HepG2 (cell line): ENCODE data around the gene MAPK8. TPM values are rescaled to one million over a fixed set of nuclear protein-coding genes. Genes with fewer than 3 reads are reported as not detected.

Experiments
- ATAC-seq: fragments of 200-7000 bp; cut with Tn5 transposase; 3 replicates; pipeline ENCODE4 v1.9.1; 2020; ENCODE audit warnings: mild to moderate bottlenecking, moderate library complexity
- BruUV-seq: library from RNA; stranded (reverse); fragments of 400-500 nt; replicated peaks from 2 replicates; lab custom pipeline; 2021; lab: Mats Ljungman, UMichigan
- CTCF ChIA-PET: fragments of 300-600 bp; formaldehyde crosslinking; extraction: SDS; loops from one replicate; lab custom pipeline; 2021; ENCODE audit warnings: low total read pairs, inconsistent platforms, low intra/inter-chr PET ratio; lab: Yijun Ruan, JAX
- POLR2A ChIA-PET: fragments of 350-600 bp; sonication (Branson Sonifier 250); formaldehyde crosslinking; loops from one replicate; lab custom pipeline; 2020; ENCODE audit warnings: antibody characterized with exemption, inconsistent platforms; lab: Yijun Ruan, JAX
- DNase-seq: peaks from one replicate; pipeline ENCODE4 v3.0.0-alpha.2; 2015; ENCODE audit warnings: low spot score
- FAIRE-seq: peaks from 3 replicates; lab custom pipeline; 2011; peaks lifted over from hg19 to GRCh38; lab: Jason Lieb, UNC
- H2AFZ ChIP-seq: one replicate; pipeline ENCODE4 v1.6.1; 2011; ENCODE audit warnings: low read length, inconsistent platforms
- H3K27ac ChIP-seq: fragments of 300-600 bp; 3 replicates; pipeline ENCODE4 v1.8.0; 2011; ENCODE audit warnings: mixed run types, mild to moderate bottlenecking, mixed read lengths, low read length, inconsistent platforms; ENCODE audit not compliant: insufficient read depth; ENCODE audit errors: extremely low read length
- H3K27me3 ChIP-seq, 2 experiments: fragments of 200-600 bp in 1 of 2; 2 replicates in 1 of 2; 3 replicates in 1 of 2; pipeline versions ENCODE4 v1.6.0 to v1.8.0; 2011; ENCODE audit warnings: low read length in 2 of 2, mild to moderate bottlenecking in 2 of 2, moderate library complexity in 2 of 2, inconsistent platforms in 1 of 2; ENCODE audit not compliant: insufficient read depth in 2 of 2, control insufficient read depth in 1 of 2
- H3K36me3 ChIP-seq, 2 experiments: fragments of 200-600 bp in 1 of 2; replicated peaks in 1 of 2; 2 replicates in 1 of 2; 3 replicates in 1 of 2; pipeline versions ENCODE4 v1.5.1 to v1.8.0; 2011; ENCODE audit warnings: low read length in 2 of 2, inconsistent platforms in 1 of 2; ENCODE audit not compliant: insufficient read depth in 2 of 2, control insufficient read depth in 1 of 2
- H3K4me1 ChIP-seq: 2 replicates; pipeline ENCODE4 v1.5.1; 2012; ENCODE audit warnings: low read length, inconsistent platforms; ENCODE audit not compliant: insufficient read depth
- H3K4me2 ChIP-seq: 2 replicates; pipeline ENCODE4 v1.6.0; 2011; ENCODE audit warnings: low read depth, low read length, inconsistent platforms
- H3K4me3 ChIP-seq, 3 experiments: fragments of 200-600 bp in 1 of 3; sonication (generic), shearing (Covaris generic) in 1 of 3; replicated peaks in 1 of 3; 2 replicates each; pipeline ENCODE4 v1.5.1; 2011 to 2016; ENCODE audit warnings: low read length in 3 of 3, inconsistent platforms in 2 of 3, low read depth in 2 of 3, mild to moderate bottlenecking in 2 of 3, control low read depth in 1 of 3, mixed read lengths in 1 of 3; ENCODE audit not compliant: insufficient read depth in 1 of 3
- H3K79me2 ChIP-seq: one replicate; pipeline ENCODE4 v1.6.1; 2011; ENCODE audit warnings: low read length, inconsistent platforms; ENCODE audit not compliant: insufficient read depth
- H3K9ac ChIP-seq: 2 replicates; pipeline ENCODE4 v1.6.0; 2011; ENCODE audit warnings: mild to moderate bottlenecking, low read depth, low read length, inconsistent platforms; ENCODE audit not compliant: insufficient read depth
- H3K9me3 ChIP-seq: 2 replicates; pipeline ENCODE4 v1.5.1; 2012; ENCODE audit warnings: mild to moderate bottlenecking, low read length
- H4K20me1 ChIP-seq: 2 replicates; pipeline ENCODE4 v1.6.0; 2011; ENCODE audit warnings: inconsistent platforms, mild to moderate bottlenecking, low read length, moderate library complexity; ENCODE audit not compliant: insufficient read depth
- CEBPB ChIP-seq: IDR thresholded peaks from 2 replicates; pipeline ENCODE4 v1.6.1; 2011; ENCODE audit warnings: low read depth, low read length, improper control_type of control experiment, borderline replicate concordance
- KLF16 ChIP-seq, 2 experiments: sonication (generic) in 1 of 2; formaldehyde crosslinking in 1 of 2; IDR thresholded peaks; 2 replicates each; pipeline versions ENCODE4 v1.6.1 to v1.8.0; 2016 to 2023; ENCODE audit warnings: missing genetic modification reagents in 2 of 2, missing compliant biosample characterization in 1 of 2
- MAZ ChIP-seq, 2 experiments: sonication (generic) in 1 of 2; formaldehyde crosslinking in 1 of 2; IDR thresholded peaks; 2 replicates each; pipeline versions ENCODE4 v1.5.0 to v1.6.1; 2012 to 2020; ENCODE audit warnings: low read depth in 2 of 2, mild to moderate bottlenecking in 2 of 2, borderline replicate concordance in 1 of 2, improper control_type of control experiment in 1 of 2, low read length in 1 of 2, missing genetic modification reagents in 1 of 2, moderate library complexity in 1 of 2
- NFYB ChIP-seq: sonication (generic); formaldehyde crosslinking; IDR thresholded peaks from 2 replicates; pipeline ENCODE4 v1.4.0; 2020; ENCODE audit warnings: missing genetic modification reagents
- ZBTB21 ChIP-seq: sonication (generic); formaldehyde crosslinking; IDR thresholded peaks from 2 replicates; pipeline ENCODE4 v1.4.0; 2020; ENCODE audit warnings: missing genetic modification reagents
- ZNF766 ChIP-seq: sonication (generic); formaldehyde crosslinking; IDR thresholded peaks from 2 replicates; pipeline ENCODE4 v1.5.0; 2020; ENCODE audit warnings: missing genetic modification reagents, borderline replicate concordance
- ZNF891 ChIP-seq: sonication (generic); formaldehyde crosslinking; IDR thresholded peaks from 2 replicates; pipeline ENCODE4 v1.5.0; 2020; ENCODE audit warnings: mild to moderate bottlenecking, missing genetic modification reagents
- WGBS: methylation state at CpG from one replicate; pipeline ENCODE4 v1.1.6; 2017; ENCODE audit warnings: low lambda C conversion rate; 5-methylcytosine and 5-hydroxymethylcytosine counted together
- in situ Hi-C: cut with HindIII; loops from 2 replicates; pipeline ENCODE4 v1.10.0; 2017; ENCODE audit warnings: low pct_unique_long_range_greater_than_20kb; ENCODE audit not compliant: extremely low pct_ligation_motif_present
- intact Hi-C: fragments of 100-400 bp; cut with micrococcal nuclease; formaldehyde crosslinking; loops from one replicate; pipeline ENCODE4 v1.10.0; 2022; ENCODE audit not compliant: unreplicated experiment
- polyA plus RNA-seq, 8 experiments: library from polyadenylated mRNA; depleted of rRNA in 3 of 8; stranded (reverse) in 7 of 8; unstranded in 1 of 8; fragments of >200 nt; fragmentation: Illumina TruSeq in 4 of 8; extraction: Trizol in 4 of 8; gene quantifications; 2 replicates each; pipeline versions ENCODE4 v1.2.1 to v1.2.3, GENCODE V29; 2011 to 2016; ENCODE audit warnings: low read depth in 4 of 8, missing spikeins in 1 of 8, mixed read lengths in 1 of 8; ENCODE audit not compliant: insufficient read depth in 1 of 8
- total RNA-seq, 5 experiments: library from RNA; depleted of rRNA; stranded (reverse); fragments of >200 nt; fragmentation: Illumina TruSeq; extraction: Trizol; gene quantifications; 2 replicates each; pipeline ENCODE4 v1.2.3, GENCODE V29; 2016; ENCODE audit warnings: low read depth in 1 of 5

The MAPK8 gene
- total and polyA plus RNA-seq, 2 of the 13 experiments (the other 11 are each of a cell fraction or from before 2014, with no cell fraction given) = 41.6 to 47.3 TPM

GRCh38 chr10:48306265-48306869, at the start of gene MAPK8 (continued):
- TF ChIP-seq MAZ (IDR thresholded peaks at IDR 0.05; ENCODE audit: borderline replicate concordance, low read depth, low read length) (peak; percentile 44; the same call in 1 of the 2 replicates), MAZ (CRISPR knock-in tag; IDR thresholded peaks at IDR 0.05; ENCODE audit: low read depth) (peak; percentile 74), ZNF891 (CRISPR knock-in tag) (peak; percentile 81)
- TF ChIP-seq, all 625 proteins: peak for 294

GRCh38 chr10:48257407-48257961, 49.0 kb upstream of the MAPK8 start:
- no peaks in the 10 kb centered on the region for H3K79me2 ChIP-seq
- no peak for ATAC-seq
- no peak overlapping the region for H3K27ac ChIP-seq
- intact Hi-C loops (no loop called here), in situ Hi-C loops (no loop called here)
- no peak overlapping the region for H3K4me2 ChIP-seq
- no peak for FAIRE-seq
- H3K4me1 ChIP-seq = no peaks in the 10 kb centered on the region
- no TSS peak for BruUV-seq
- TF ChIP-seq MAZ (IDR thresholded peaks at IDR 0.05; ENCODE audit: borderline replicate concordance, low read depth, low read length) (no peak), MAZ (CRISPR knock-in tag; IDR thresholded peaks at IDR 0.05; ENCODE audit: low read depth) (no peak), ZBTB21 (CRISPR knock-in tag) (no peak), NFYB (no peak), ZNF766 (CRISPR knock-in tag) (no peak)
- TF ChIP-seq, all 625 proteins: peak for 0
- no peak for DNase-seq
- Histone ChIP-seq H3K9me3 (no peaks in the 10 kb centered on the region), H2AFZ (no peak overlapping the region), H3K27me3 (no peaks in the 10 kb centered on the region), H3K4me3 (no peak overlapping the region), H3K36me3 (no peaks in the 10 kb centered on the region), H4K20me1 (no peaks in the 10 kb centered on the region), H3K9ac (no peak overlapping the region)
- CTCF ChIA-PET = no interaction called here
- POLR2A ChIA-PET = no interaction called here
- WGBS = 35% methylated on average over 3 of the region's 3 CpGs

GRCh38 chr10:48258105-48258504, 48.4 kb upstream of the MAPK8 start:
- intact Hi-C loops = no loop called here

More at GRCh38 chr10:48258105-48258504, 48.4 kb upstream of the MAPK8 start:
- POLR2A ChIA-PET = no interaction called here
- Histone ChIP-seq H3K9ac (no peak overlapping the region), H4K20me1 (no peaks in the 10 kb centered on the region), H3K4me2 (no peak overlapping the region), H2AFZ (no peak overlapping the region), H3K27ac (no peak overlapping the region), H3K27me3 (no peaks in the 10 kb centered on the region), H3K9me3 (no peaks in the 10 kb centered on the region), H3K4me1 (no peaks in the 10 kb centered on the region), H3K4me3 (no peak overlapping the region), H3K36me3 (no peaks in the 10 kb centered on the region), H3K79me2 (no peaks in the 10 kb centered on the region)
- CTCF ChIA-PET = no interaction called here
- FAIRE-seq = no peak
- ATAC-seq = no peak
- in situ Hi-C loops = no loop called here
- 39% methylated on average over 1 of the region's 1 CpG for WGBS
- DNase-seq = no peak
- no TSS peak for BruUV-seq
- TF ChIP-seq CEBPB (peak; percentile 14; the same call in 1 of the 2 replicates), KLF16 (CRISPR knock-in tag; IDR thresholded peaks at IDR 0.05) (no peak)
